MCF 10A (cell line): ENCODE data around the gene GPT2. TPM values are rescaled to one million over a fixed set of nuclear protein-coding genes. Genes with fewer than 3 reads are reported as not detected.

Source experiments
- BruUV-seq: library from RNA; stranded (reverse); fragments of 400-500 nt; replicated peaks from 2 replicates; lab custom pipeline; 2021; lab: Mats Ljungman, UMichigan
- CTCF ChIA-PET: fragments of 300-600 bp; sonication (Branson Sonifier 250); formaldehyde crosslinking; extraction: SDS; loops from one replicate; lab custom pipeline; 2021; ENCODE audit warnings: antibody characterized with exemption, inconsistent platforms; lab: Yijun Ruan, JAX
- POLR2A ChIA-PET: fragments of 300-600, 350-650 bp; sonication (Branson Sonifier 250); formaldehyde crosslinking; extraction: SDS; loops from one replicate; lab custom pipeline; 2020; ENCODE audit warnings: antibody characterized with exemption, inconsistent platforms; lab: Yijun Ruan, JAX
- DNase-seq: peaks from one replicate; pipeline ENCODE4 v3.0.0-alpha.2; 2018; ENCODE audit not compliant: unreplicated experiment
- H3K27ac Mint-ChIP-seq: one replicate; pipeline ENCODE4 v1.8.0; 2022; ENCODE audit warnings: mild to moderate bottlenecking, low read depth, mixed read lengths; ENCODE audit not compliant: unreplicated experiment
- H3K27me3 Mint-ChIP-seq: one replicate; pipeline ENCODE4 v1.8.0; 2022; ENCODE audit warnings: mixed read lengths; ENCODE audit not compliant: insufficient read depth, unreplicated experiment
- H3K36me3 Mint-ChIP-seq: one replicate; pipeline ENCODE4 v1.8.0; 2022; ENCODE audit warnings: mild to moderate bottlenecking, moderate library complexity, mixed read lengths; ENCODE audit not compliant: insufficient read depth, unreplicated experiment
- H3K4me1 Mint-ChIP-seq: one replicate; pipeline ENCODE4 v1.8.0; 2022; ENCODE audit warnings: mixed read lengths; ENCODE audit not compliant: insufficient read depth, unreplicated experiment
- H3K4me3 Mint-ChIP-seq: one replicate; pipeline ENCODE4 v1.8.0; 2022; ENCODE audit warnings: mild to moderate bottlenecking, moderate library complexity, mixed read lengths; ENCODE audit not compliant: unreplicated experiment
- H3K9me3 Mint-ChIP-seq: one replicate; pipeline ENCODE4 v1.8.0; 2022; ENCODE audit warnings: mixed read lengths; ENCODE audit not compliant: unreplicated experiment
- CTCF ChIP-seq: fragments of 200-600 bp; IDR thresholded peaks from one replicate; pipeline ENCODE4 v1.8.0; 2022; ENCODE audit warnings: antibody characterized with exemption, mild to moderate bottlenecking; ENCODE audit not compliant: unreplicated experiment
- intact Hi-C: fragments of 100-400 bp; cut with micrococcal nuclease; formaldehyde crosslinking; loops from 2 replicates; pipeline ENCODE4 v1.14.1; 2022
- total RNA-seq: library from RNA; stranded (reverse); gene quantifications from 2 replicates; pipeline ENCODE4 v1.2.3, GENCODE V29; 2022

The GPT2 gene
- total RNA-seq, 1 experiment from 2014 or later: 60.6 TPM

DNA sequence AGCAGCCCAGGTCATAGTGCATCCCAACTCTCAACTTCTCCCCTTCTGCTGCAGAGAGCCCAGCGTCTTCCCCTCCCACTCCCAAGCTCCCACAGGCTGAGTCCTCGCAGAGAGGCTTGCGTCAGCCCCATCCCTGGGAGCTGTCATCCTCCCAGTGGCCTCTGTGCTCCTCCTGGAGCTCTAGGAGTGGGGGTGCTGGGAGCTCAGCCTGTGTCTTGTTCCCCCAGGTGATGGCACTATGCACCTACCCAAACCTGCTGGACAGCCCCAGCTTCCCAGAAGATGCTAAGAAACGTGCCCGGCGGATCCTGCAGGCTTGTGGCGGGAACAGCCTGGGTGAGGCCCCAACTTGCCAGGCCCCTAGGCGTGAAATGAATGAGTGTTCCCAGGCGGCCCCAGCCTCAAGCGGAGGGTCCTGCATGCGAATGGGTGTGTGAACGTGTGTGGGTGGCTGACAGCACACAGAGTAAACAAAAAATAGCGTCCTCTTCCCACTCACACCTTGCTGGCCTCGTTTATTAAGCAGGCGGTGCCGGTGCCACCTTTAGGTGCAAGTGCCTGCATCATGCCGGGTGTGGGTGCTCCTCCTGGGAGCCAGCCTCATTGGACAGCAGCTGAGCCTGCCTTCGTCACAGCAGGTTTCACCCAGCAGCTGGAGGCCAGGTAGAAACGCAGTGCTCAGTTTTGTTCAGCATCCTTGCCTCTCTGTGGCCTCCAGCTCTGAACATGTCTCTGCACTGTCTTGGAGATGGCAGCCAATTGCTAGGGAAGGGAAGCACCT is 16.5 kb downstream of the GPT2 start:
- no peak overlapping the region for H3K27ac Mint-ChIP-seq
- CTCF ChIA-PET: interaction anchor here (1.5 to 15.6 kb wide), 3 partner anchors 8 to 48 kb away, joined by 7 to 287 read pairs (median 7); no protein-coding TSS in a partner anchor

GRCh38 chr16:46901709-46902108 is 17.5 kb downstream of the GPT2 start:
- intact Hi-C loops: no loop called here
- TF ChIP-seq CTCF: no peak
- Mint-ChIP-seq H3K36me3 (peaks cover 56% of the 10 kb centered on the region), H3K27me3 (no peaks in the 10 kb centered on the region), H3K9me3 (no peaks in the 10 kb centered on the region), H3K4me3 (no peak overlapping the region), H3K4me1 (no peaks in the 10 kb centered on the region), H3K27ac (no peak overlapping the region)
- BruUV-seq: no TSS peak
- ChIA-PET CTCF (interaction anchor here (15.6 kb wide), 1 partner anchor 49 kb away, joined by 287 read pairs; no protein-coding TSS in a partner anchor), POLR2A (interaction anchor here (0.6 to 0.7 kb wide), 2 partner anchors 21 to 281 kb away, joined by 3 to 4 read pairs; no protein-coding TSS in a partner anchor)
- no peak for DNase-seq

More for the DNA sequence above, 16.5 kb downstream of the GPT2 start:
- Mint-ChIP-seq H3K4me1 (no peaks in the 10 kb centered on the region), H3K9me3 (no peaks in the 10 kb centered on the region), H3K4me3 (no peak overlapping the region), H3K36me3 (peaks cover 55% of the 10 kb centered on the region), H3K27me3 (no peaks in the 10 kb centered on the region)
- no peak for DNase-seq
- no peak for TF ChIP-seq CTCF
- intact Hi-C loops: no loop called here
- POLR2A ChIA-PET: interaction anchor here (0.7 to 1.4 kb wide), 2 partner anchors 9 to 20 kb away, joined by 4 to 5 read pairs; no protein-coding TSS in a partner anchor
- BruUV-seq: no TSS peak

- peaks cover 55% of the 10 kb centered on the region for H3K36me3 Mint-ChIP-seq
- H3K27me3 Mint-ChIP-seq: no peaks in the 10 kb centered on the region
- H3K4me1 Mint-ChIP-seq: no peaks in the 10 kb centered on the region
- no peak for TF ChIP-seq CTCF
- H3K9me3 Mint-ChIP-seq: no peaks in the 10 kb centered on the region
- ChIA-PET POLR2A (interaction anchor here (0.6 to 0.9 kb wide), 3 partner anchors 44 to 118 kb away, joined by 3 read pairs; no protein-coding TSS in a partner anchor), CTCF (interaction anchor here (0.7 to 15.6 kb wide), 6 partner anchors 22 to 51 kb away, joined by 3 to 287 read pairs (median 5); no protein-coding TSS in a partner anchor)
- intact Hi-C loops: no loop called here
- BruUV-seq: no TSS peak
- H3K4me3 Mint-ChIP-seq: no peak overlapping the region
- DNase-seq: no peak
- no peak overlapping the region for H3K27ac Mint-ChIP-seq
Observed at GRCh38 chr16:46903255-46903905, 19.2 kb downstream of the GPT2 start.

DNA sequence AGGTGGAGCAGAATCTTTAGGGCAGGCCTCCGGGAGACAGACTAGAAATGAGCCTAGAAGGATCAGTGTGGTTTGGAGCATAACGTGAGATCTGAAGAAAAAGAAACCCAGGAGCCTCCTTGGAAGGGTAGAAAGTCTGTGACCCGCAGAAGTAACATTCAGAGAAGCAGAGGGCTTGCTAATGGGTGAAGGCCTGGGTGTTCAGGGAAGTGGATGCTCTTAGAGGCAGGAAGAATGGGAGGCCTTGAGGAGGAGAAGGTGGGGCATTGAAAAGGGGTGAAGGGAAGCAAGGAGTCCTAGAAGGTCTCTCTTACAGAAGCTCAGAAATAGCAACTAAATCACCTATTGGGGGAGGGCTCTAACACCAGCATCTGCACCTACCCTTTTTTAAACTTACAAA is 20.3 kb downstream of the GPT2 start:
- CTCF ChIA-PET: interaction anchor here (0.6 to 15.6 kb wide), 4 partner anchors 9 to 106 kb away, joined by 4 to 287 read pairs (median 6); no protein-coding TSS in a partner anchor
- no TSS peak for BruUV-seq
- Mint-ChIP-seq H3K4me3 (no peak overlapping the region), H3K27me3 (no peaks in the 10 kb centered on the region), H3K36me3 (peaks cover 51% of the 10 kb centered on the region), H3K9me3 (no peaks in the 10 kb centered on the region), H3K27ac (no peak overlapping the region), H3K4me1 (no peaks in the 10 kb centered on the region)
- POLR2A ChIA-PET: no interaction called here
- no peak for TF ChIP-seq CTCF
- intact Hi-C loops: no loop called here
- no peak for DNase-seq
